Stimulated activated CD4-positive, alpha-beta T cell treated with anti-CD3 and anti-CD28 coated beads, Interleukin-4, amount 100 ng/mL, for 1 hour (primary cell): ENCODE data around the gene FAM184A.
"Not testable (repeated sequence)": the region's sequence is repeated elsewhere in the genome, so short reads cannot be mapped to it uniquely, and the experiment has no call there.

ENCODE experiments used
- DNase-seq: peaks from one replicate; pipeline ENCODE4 v3.0.0-alpha.2; 2020

The FAM184A gene

GRCh38 chr6:119006974-119007373 lies 71.5 kb downstream of the FAM184A start:
- no peak for DNase-seq

GRCh38 chr6:119002069-119002468 lies 76.4 kb downstream of the FAM184A start:
- no peak for DNase-seq

- DNase-seq, result no peak
Observed at GRCh38 chr6:118999494-119000040, 78.9 kb downstream of the FAM184A start.

- DNase-seq, result not testable (repeated sequence)
Observed at GRCh38 chr6:118997426-118997825, 81.0 kb downstream of the FAM184A start.

- DNase-seq, result no peak
Observed at GRCh38 chr6:118996289-118996820, 82.1 kb downstream of the FAM184A start.

GRCh38 chr6:118993803-118994251 lies 84.6 kb downstream of the FAM184A start:
- no peak for DNase-seq

- no peak for DNase-seq
Observed at GRCh38 chr6:118993358-118993757, 85.1 kb downstream of the FAM184A start.

- no peak for DNase-seq
Observed at GRCh38 chr6:118992186-118992795, 86.2 kb downstream of the FAM184A start.

GRCh38 chr6:118986312-118986711 lies 92.2 kb downstream of the FAM184A start:
- no peak for DNase-seq

GRCh38 chr6:118985123-118985830 lies 93.2 kb downstream of the FAM184A start:
- no peak for DNase-seq

- DNase-seq, result no peak
Observed at GRCh38 chr6:118984342-118984741, 94.1 kb downstream of the FAM184A start.

- DNase-seq, result no peak
Observed at GRCh38 chr6:118982575-118982911, 95.9 kb downstream of the FAM184A start.

GRCh38 chr6:118981884-118982574 lies 96.4 kb downstream of the FAM184A start:
- no peak for DNase-seq

- DNase-seq, result no peak
Observed at GRCh38 chr6:118980063-118980462, 98.4 kb downstream of the FAM184A start.

- DNase-seq, result no peak
Observed at GRCh38 chr6:118974790-118975189, 103.7 kb downstream of the FAM184A start.

GRCh38 chr6:118971682-118972081 lies 106.8 kb downstream of the FAM184A start:
- no peak for DNase-seq

- DNase-seq, result no peak
Observed at GRCh38 chr6:118970866-118971265, 107.6 kb downstream of the FAM184A start.

- no peak for DNase-seq
Observed at GRCh38 chr6:118968416-118968815, 110.0 kb downstream of the FAM184A start.

GRCh38 chr6:118967239-118967638 lies 111.2 kb downstream of the FAM184A start:
- DNase-seq, result no peak

- DNase-seq, result no peak
Observed at GRCh38 chr6:118965843-118966370, 112.6 kb downstream of the FAM184A start.

GRCh38 chr6:118965371-118965770 lies 113.1 kb downstream of the FAM184A start:
- DNase-seq, result no peak

GRCh38 chr6:118963003-118963402 lies 115.5 kb downstream of the FAM184A start:
- no peak for DNase-seq

GRCh38 chr6:118959903-118960302 lies 118.6 kb downstream of the FAM184A start:
- DNase-seq, result no peak
